HG03442 (cell line): ENCODE data around the gene GPX3.

Experiments used
- ATAC-seq: cut with Tn5 transposase; IDR thresholded peaks from one replicate; pipeline ENCODE4 v1.9.1; 2021; ENCODE audit warnings: mild to moderate bottlenecking, moderate library complexity; ENCODE audit not compliant: unreplicated experiment

Gene GPX3, protein sequence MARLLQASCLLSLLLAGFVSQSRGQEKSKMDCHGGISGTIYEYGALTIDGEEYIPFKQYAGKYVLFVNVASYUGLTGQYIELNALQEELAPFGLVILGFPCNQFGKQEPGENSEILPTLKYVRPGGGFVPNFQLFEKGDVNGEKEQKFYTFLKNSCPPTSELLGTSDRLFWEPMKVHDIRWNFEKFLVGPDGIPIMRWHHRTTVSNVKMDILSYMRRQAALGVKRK

GRCh38 chr5:151020304-151021110 is at the start of gene GPX3:
GPX3 (plus strand) TSS chr5:151020591; CDS start chr5:151020655, 64 bp downstream.
- peak; percentile 67 for ATAC-seq

GRCh38 chr5:150978590-150978989 is 41.8 kb upstream of the GPX3 start:
- ATAC-seq, result no peak

GRCh38 chr5:150987746-150988145 is 32.6 kb upstream of the GPX3 start:
- no peak for ATAC-seq

DNA sequence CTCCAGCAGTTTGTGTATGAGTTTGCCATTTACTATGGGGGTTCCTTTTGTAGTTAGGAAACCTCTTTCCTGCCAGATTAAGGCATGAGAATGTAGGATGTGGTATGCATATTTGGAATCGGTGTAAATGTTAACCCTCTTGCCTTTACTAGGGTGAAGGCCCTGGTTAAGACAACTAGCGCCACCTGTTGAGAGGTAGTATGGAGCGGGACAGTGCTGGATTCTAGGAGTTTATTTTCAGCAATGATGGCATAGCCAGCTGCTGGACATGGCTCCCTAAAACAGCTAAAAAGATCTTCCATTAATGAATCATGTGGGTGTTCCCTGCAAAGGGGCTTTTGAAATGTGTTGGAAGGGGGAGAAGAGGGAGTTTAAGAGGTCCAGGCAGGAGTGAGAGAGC is 30.7 kb upstream of the GPX3 start:
- ATAC-seq, result no peak

DNA sequence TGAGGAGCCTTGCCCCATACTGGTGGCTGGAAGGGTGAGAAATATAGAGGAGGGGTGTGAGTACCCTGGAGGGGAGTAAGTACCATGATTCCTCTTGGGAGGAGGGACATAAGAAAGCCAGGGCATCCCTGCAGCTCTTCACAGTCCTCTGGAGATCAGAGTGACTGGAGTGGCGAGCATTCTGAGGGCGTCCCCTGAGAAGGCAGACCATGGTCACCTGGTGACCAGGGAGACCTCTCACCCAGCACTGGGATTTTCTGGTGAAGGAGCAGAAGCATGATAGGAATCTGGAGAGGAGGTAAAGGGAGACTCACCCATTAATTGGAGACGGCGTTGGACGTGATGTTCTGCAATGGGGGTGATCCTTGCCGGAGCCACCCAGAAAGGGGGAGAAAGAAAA is 27.7 kb upstream of the GPX3 start:
- no peak for ATAC-seq

DNA sequence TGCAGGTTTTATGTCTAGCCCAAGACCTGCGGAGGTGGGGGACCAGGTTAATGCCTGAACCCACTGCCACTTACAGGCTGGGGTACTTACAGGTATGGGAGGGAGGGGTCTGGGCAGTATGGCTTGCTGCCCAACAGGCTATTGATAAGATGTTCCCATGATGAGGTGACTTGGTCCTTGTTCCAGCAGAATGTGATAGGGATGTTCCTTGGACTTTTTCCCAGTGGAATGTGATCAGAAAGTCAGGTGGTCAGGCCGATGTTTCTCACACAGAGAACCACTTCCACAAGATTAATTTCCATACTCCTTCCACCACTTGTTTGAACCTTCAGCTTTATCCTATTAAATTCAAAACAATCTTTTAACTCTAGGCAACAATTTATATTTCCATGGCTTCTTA is 27.0 kb upstream of the GPX3 start:
- ATAC-seq, result no peak

- ATAC-seq, result no peak
These were observed 26.5 kb upstream of the GPX3 start for GRCh38 chr5:150993826-150994412.

GRCh38 chr5:150999704-151000442 is 20.5 kb upstream of the GPX3 start:
- ATAC-seq, result no peak

DNA sequence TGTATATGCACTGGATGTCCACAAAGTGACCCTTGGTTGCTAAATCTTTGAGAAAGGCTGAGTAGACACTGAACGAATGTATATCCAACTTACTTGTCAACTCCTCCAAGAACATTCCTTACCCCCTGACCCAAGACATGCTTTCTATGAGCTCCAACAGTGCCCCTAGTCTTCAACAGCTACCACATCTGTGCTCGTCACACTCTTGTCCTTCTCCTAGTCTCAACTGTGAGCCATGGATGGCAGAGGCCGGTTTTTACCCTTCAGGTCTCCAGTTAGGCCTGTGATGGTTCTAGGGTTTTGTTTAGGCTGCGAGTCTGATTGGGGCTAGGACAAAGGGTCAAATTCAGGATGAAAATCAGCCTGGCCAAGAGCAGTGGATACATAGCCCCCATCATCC is 19.0 kb upstream of the GPX3 start:
- ATAC-seq, result no peak

- ATAC-seq, result no peak
These were observed 18.1 kb upstream of the GPX3 start for GRCh38 chr5:151002250-151002649.

GRCh38 chr5:151002681-151003502 is 17.5 kb upstream of the GPX3 start:
- no peak for ATAC-seq

GRCh38 chr5:151003503-151003860 is 16.9 kb upstream of the GPX3 start:
- no peak for ATAC-seq

GRCh38 chr5:151004499-151004898 is 15.9 kb upstream of the GPX3 start:
- ATAC-seq, result no peak

GRCh38 chr5:151005187-151005949 is 15.0 kb upstream of the GPX3 start:
- no peak for ATAC-seq

- no peak for ATAC-seq
These were observed 14.3 kb upstream of the GPX3 start for GRCh38 chr5:151005950-151006576.

DNA sequence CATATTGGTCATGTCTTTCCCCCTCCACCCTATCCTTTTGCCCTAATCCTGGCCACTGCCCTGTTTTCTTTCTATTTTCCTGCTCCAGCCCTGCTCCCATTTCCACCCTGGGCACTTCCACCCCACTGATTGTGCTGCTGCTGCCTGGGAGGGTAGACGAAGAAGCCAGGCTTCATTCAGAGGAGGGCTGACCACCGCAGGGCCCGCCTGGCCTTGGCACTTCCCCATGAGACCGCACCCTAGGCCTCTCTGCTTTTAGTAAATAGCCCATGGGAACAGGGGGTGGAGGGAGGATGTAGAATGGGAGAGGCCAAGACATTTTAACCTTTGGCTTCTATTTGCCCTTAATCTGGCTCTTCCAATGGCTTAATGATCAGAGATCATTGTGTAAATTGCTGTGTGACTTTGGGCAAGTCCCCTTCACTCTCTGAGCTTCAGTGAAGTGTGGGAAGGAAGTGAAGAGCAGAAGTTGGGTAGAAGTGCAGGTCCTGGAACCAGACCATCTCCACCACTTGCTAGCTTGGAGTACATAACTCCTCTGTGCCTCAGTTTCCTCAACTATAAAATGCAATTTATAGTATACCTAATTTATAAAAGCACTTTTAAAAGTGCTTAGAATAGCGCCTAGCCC is 13.6 kb upstream of the GPX3 start:
- no peak for ATAC-seq

- no peak for ATAC-seq
These were observed 12.8 kb upstream of the GPX3 start for GRCh38 chr5:151007430-151008209.

DNA sequence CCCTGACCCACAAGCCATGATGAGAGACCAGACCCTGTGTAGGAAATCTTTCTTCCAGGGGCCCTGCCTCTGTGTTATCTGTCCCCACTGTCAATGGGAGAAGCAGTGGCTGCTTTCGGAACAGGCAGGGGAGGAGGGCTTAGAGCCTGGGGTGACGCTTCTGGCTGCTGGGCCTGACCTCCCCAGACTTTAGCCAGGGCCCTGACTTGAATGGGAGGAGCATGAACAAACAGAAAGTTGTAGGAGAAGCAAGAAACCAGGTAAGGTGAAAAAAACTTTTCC is 12.2 kb upstream of the GPX3 start:
- ATAC-seq, result no peak
